Gastroesophageal sphincter (tissue), 3 donors: ENCODE measurements around the gene ADCYAP1.

Experiments used
- EP300 ChIP-seq: sonication (generic); formaldehyde crosslinking; IDR thresholded peaks from one replicate; pipeline ENCODE4 v1.6.1; 2017; ENCODE audit warnings: antibody characterized with exemption, mild to moderate bottlenecking
- POLR2AphosphoS5 ChIP-seq: sonication (generic); formaldehyde crosslinking; IDR thresholded peaks from one replicate; pipeline ENCODE4 v1.6.1; 2017; ENCODE audit warnings: antibody characterized with exemption
- TF ChIP-seq, protein P1 (sequence below), 4 experiments: fragments of 200-600 bp in 2 of 4; fragments of 450-650 bp in 2 of 4; sonication (generic) in 1 of 4; IDR thresholded peaks; one replicate each; pipeline ENCODE4 v1.5.1; 2017 to 2019; ENCODE audit warnings: antibody characterized with exemption in 4 of 4, mild to moderate bottlenecking in 2 of 4, moderate library complexity in 2 of 4

DNA sequence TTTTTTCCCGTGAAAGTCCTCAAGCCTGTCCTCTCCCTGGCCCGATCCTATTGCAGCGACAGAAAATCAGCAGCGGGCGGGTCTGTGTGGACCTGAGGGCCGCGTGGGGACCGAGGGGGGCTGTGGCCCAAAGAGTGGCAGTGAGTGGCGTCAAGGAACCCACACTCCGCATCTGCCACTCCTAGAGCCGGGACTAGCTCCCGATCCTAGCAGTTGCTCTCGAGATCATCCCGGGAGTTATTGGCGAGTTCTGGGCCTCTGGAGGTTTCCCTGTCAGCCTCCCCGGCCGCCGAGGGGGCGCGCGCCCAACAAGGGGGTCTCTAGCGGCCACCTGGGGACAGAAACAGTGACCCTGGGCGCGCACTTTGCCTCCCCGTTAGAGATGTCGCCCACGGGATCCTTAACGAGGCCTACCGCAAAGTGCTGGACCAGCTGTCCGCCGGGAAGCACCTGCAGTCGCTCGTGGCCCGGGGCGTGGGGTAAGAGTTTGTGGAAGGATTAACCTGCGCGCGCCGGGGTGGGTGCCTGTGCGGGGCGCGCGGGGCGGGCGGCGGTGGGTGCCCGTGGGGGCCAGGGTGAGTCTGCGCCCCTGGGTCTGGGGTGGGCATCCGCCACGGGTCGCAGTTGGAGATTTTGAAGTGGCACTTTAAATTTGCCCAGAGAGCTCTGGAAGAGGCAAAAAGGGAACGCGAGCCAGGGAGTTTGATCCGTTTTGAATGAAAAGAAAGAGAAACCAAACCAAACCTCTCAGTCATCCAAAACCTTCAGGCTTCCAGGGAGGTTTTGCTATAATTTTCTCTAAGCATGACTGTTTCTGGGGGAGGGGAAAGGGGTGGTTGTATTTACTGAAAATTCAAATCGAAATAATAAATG lies 3.5 kb downstream of the ADCYAP1 start:
- TF ChIP-seq, protein P1, sequence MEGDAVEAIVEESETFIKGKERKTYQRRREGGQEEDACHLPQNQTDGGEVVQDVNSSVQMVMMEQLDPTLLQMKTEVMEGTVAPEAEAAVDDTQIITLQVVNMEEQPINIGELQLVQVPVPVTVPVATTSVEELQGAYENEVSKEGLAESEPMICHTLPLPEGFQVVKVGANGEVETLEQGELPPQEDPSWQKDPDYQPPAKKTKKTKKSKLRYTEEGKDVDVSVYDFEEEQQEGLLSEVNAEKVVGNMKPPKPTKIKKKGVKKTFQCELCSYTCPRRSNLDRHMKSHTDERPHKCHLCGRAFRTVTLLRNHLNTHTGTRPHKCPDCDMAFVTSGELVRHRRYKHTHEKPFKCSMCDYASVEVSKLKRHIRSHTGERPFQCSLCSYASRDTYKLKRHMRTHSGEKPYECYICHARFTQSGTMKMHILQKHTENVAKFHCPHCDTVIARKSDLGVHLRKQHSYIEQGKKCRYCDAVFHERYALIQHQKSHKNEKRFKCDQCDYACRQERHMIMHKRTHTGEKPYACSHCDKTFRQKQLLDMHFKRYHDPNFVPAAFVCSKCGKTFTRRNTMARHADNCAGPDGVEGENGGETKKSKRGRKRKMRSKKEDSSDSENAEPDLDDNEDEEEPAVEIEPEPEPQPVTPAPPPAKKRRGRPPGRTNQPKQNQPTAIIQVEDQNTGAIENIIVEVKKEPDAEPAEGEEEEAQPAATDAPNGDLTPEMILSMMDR (IDR thresholded peaks at IDR 0.05): no peak
- no peak for TF ChIP-seq POLR2AphosphoS5
- no peak for TF ChIP-seq EP300
